ENCODE results near the gene FAM177B.

FAM177B gene

DNA sequence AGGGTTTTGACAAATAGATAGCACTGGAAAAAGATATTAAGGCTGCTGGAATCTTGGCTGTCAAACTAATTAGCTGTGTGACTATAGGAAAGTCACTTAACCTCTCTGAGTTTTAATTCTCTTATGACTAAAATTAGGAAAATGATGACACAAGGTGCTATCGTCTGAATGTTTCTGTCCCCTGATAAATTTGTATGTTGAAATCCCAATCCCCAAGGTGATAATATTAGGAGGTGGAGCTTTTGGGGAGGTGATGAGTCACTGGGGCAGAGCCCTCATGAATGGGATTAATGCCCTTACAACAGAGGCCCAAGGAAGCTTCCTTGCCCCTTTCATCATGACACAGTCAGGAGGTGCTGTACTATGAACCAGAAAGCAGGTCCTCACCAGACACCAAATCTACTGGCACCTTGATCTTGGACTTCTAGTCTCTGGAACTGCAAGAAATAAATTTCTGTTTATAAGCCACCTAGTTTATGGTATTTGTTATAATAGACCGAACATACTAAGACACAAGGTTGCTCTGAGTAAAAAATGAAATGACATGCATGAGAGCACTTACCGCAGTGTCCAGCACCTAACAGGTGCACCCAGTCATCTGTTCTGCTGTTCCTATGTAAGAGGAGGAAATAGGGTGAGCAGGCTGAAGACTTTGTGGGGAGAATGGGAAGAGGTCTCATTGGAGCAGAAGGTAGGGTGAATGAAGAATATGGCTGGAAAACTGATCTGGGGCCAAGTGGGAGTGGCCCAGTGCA is 51.6 kb downstream of the FAM177B start:
- TF ChIP-seq, protein P1, sequence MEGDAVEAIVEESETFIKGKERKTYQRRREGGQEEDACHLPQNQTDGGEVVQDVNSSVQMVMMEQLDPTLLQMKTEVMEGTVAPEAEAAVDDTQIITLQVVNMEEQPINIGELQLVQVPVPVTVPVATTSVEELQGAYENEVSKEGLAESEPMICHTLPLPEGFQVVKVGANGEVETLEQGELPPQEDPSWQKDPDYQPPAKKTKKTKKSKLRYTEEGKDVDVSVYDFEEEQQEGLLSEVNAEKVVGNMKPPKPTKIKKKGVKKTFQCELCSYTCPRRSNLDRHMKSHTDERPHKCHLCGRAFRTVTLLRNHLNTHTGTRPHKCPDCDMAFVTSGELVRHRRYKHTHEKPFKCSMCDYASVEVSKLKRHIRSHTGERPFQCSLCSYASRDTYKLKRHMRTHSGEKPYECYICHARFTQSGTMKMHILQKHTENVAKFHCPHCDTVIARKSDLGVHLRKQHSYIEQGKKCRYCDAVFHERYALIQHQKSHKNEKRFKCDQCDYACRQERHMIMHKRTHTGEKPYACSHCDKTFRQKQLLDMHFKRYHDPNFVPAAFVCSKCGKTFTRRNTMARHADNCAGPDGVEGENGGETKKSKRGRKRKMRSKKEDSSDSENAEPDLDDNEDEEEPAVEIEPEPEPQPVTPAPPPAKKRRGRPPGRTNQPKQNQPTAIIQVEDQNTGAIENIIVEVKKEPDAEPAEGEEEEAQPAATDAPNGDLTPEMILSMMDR (IDR thresholded peaks at IDR 0.05) = no peak
- no peak overlapping the region for H3K4me3 ChIP-seq (ENCODE audit: low read depth in 1 of 2, low read length in 1 of 2)
- no peaks in the 10 kb centered on the region for H3K9me3 ChIP-seq
- no peak overlapping the region for H3K27ac ChIP-seq
- H3K36me3 ChIP-seq = no peaks in the 10 kb centered on the region
- no peaks in the 10 kb centered on the region for H3K4me1 ChIP-seq (ENCODE audit: control insufficient read depth in 1 of 2, insufficient read depth in 1 of 2, low read depth in 1 of 2, low read length in 1 of 2)
- H3K27me3 ChIP-seq = peaks cover 24% of the 10 kb centered on the region

DNA sequence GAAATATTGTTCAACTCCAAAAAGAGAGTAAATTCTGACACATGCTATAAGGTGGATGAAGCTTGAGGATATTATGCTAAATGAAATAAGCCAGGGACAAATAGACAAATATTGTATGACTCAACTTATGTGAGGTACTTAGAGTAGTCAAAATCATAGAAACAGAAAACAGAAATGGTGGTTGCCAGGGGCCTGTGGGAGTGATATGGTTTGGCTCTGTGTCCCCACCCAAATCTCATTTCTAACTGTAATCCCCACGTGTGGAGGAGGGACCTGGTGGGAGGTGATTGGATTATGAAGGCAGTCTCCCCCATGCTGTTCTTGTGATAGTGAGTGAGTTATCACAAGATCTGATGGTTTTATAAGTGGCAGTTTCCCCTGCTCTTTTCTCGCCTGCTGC is 53.1 kb downstream of the FAM177B start:
- Histone ChIP-seq H3K27me3 (peaks cover 10% of the 10 kb centered on the region), H3K36me3 (no peaks in the 10 kb centered on the region), H3K4me3 (ENCODE audit: low read depth in 1 of 2, low read length in 1 of 2) (no peak overlapping the region), H3K4me1 (ENCODE audit: control insufficient read depth in 1 of 2, insufficient read depth in 1 of 2, low read depth in 1 of 2, low read length in 1 of 2) (no peaks in the 10 kb centered on the region), H3K9me3 (no peaks in the 10 kb centered on the region), H3K27ac (no peak overlapping the region)
- TF ChIP-seq, protein P1 (IDR thresholded peaks at IDR 0.05) = no peak

DNA sequence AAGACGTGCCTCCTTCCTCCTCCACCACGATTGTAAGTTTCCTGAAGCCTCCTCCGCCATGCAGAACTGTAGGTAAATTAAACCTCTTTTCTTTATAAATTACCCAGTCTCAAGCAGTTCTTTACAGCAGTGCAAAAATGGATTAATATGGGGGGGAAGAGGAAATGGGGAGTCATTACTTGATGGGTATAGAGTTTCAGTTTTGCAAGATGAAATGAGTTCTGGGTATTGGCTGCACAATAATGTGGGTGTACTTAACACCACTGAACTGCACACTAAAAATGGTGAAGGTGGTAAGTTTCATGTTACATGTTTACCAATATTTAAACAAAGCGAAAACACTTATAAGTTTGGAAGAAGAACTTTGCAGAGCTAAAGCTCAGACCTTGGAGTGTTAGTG is 53.5 kb downstream of the FAM177B start:
- Histone ChIP-seq H3K36me3 (no peaks in the 10 kb centered on the region), H3K4me3 (ENCODE audit: low read depth in 1 of 2, low read length in 1 of 2) (no peak overlapping the region), H3K27me3 (peaks cover 6% of the 10 kb centered on the region), H3K4me1 (ENCODE audit: control insufficient read depth in 1 of 2, insufficient read depth in 1 of 2, low read depth in 1 of 2, low read length in 1 of 2) (no peaks in the 10 kb centered on the region), H3K9me3 (no peaks in the 10 kb centered on the region), H3K27ac (no peak overlapping the region)
- TF ChIP-seq, protein P1 (IDR thresholded peaks at IDR 0.05) = no peak

DNA sequence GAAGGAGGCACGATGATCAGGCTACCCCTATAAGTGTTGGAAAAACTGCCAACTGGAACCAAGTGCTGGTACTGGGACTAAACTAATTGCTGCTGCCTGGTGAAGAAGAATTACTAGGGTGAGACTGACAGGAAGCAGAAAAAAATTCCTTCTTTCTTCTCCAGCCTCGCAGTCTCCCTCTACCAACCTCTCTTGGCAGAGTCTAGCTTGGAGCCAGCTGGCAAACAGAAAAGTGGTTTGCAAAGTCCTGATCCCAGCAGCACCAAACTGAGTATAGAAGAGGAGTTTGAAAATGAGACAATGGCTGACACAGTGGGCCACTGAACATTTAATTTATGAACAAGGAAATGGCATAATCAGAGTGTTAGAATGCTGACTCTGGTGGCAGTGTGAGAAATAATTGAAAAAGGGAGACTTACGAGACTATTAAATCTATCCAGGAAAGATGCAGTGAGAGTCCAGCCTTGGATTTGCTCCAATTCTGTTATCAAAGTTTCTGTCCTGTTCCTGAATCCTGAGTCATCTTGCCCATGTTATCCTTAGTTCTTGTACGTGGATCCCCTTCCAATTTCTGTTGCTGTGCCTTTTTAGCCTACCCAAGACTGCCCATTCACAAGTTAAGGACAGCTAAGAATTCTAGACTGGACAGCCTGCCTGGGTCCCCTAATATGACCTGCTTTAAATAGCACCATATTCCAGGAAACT is 54.2 kb downstream of the FAM177B start:
- Histone ChIP-seq H3K36me3 (no peaks in the 10 kb centered on the region), H3K27me3 (no peaks in the 10 kb centered on the region), H3K4me1 (ENCODE audit: control insufficient read depth in 1 of 2, insufficient read depth in 1 of 2, low read depth in 1 of 2, low read length in 1 of 2) (no peaks in the 10 kb centered on the region), H3K4me3 (ENCODE audit: low read depth in 1 of 2, low read length in 1 of 2) (no peak overlapping the region), H3K9me3 (no peaks in the 10 kb centered on the region), H3K27ac (no peak overlapping the region)
- TF ChIP-seq, protein P1 (IDR thresholded peaks at IDR 0.05) = no peak

DNA sequence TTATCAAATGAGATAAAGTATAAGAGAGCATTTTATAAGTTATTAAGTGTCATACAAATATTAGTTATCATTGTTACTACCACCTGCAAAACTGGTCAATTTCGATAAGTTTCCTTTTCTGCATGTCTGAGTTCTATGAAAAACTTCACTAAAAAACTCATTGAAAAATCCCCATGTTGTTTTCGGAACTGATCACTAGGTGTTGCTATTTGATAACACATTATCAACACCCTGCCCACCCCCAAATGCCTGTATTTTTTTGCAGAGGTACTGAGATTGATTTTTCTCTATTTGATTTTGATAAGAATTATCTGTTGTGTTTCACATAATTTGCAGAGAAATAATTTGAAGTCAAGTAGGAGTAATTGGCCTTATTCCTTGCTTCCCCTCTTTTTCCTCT is 55.7 kb downstream of the FAM177B start:
- H3K4me1 ChIP-seq (ENCODE audit: control insufficient read depth in 1 of 2, insufficient read depth in 1 of 2, low read depth in 1 of 2, low read length in 1 of 2) = no peaks in the 10 kb centered on the region
- TF ChIP-seq, protein P1 (IDR thresholded peaks at IDR 0.05) = no peak
- no peak overlapping the region for H3K4me3 ChIP-seq (ENCODE audit: low read depth in 1 of 2, low read length in 1 of 2)
- no peaks in the 10 kb centered on the region for H3K36me3 ChIP-seq
- H3K27me3 ChIP-seq = peaks cover 2% of the 10 kb centered on the region
- H3K9me3 ChIP-seq = no peaks in the 10 kb centered on the region
- no peak overlapping the region for H3K27ac ChIP-seq

Measured in neutrophil (primary cell).